Panc1 (cell line): Measurements from ENCODE around the gene ZNF474. TPM values are rescaled to one million over a fixed set of nuclear protein-coding genes. Genes with fewer than 3 reads are reported as not detected.

ENCODE experiments used
- ATAC-seq: fragments of 200-7000 bp; cut with Tn5 transposase; 2 replicates; pipeline ENCODE4 v1.9.1; 2020; ENCODE audit warnings: mild to moderate bottlenecking, moderate library complexity
- BruUV-seq: library from RNA; stranded (reverse); fragments of 400-500 nt; replicated peaks from 2 replicates; lab custom pipeline; 2021; lab: Mats Ljungman, UMichigan
- CTCF ChIA-PET: fragments of 300-600 bp; sonication (Branson Sonifier 250); formaldehyde crosslinking; loops from one replicate; lab custom pipeline; 2022; ENCODE audit warnings: antibody characterized with exemption; lab: Charles Lee
- POLR2A ChIA-PET: fragments of 300-600 bp; sonication (Branson Sonifier 250); formaldehyde crosslinking; loops from one replicate; lab custom pipeline; 2022; ENCODE audit warnings: antibody characterized with exemption; lab: Charles Lee
- DNase-seq: peaks from one replicate; pipeline ENCODE4 v3.0.0-alpha.2; 2010; ENCODE audit warnings: low read depth, low spot score
- H3K27ac ChIP-seq: 2 replicates; pipeline ENCODE4 v1.5.1; 2011; ENCODE audit warnings: mild to moderate bottlenecking, low read length, inconsistent platforms
- H3K27me3 ChIP-seq: fragments of 200-500 bp; sonication (Bioruptor generic); 2 replicates; pipeline ENCODE4 v1.6.0; 2014; ENCODE audit warnings: low read length, inconsistent platforms; ENCODE audit not compliant: control insufficient read depth, insufficient read depth
- H3K36me3 ChIP-seq: fragments of 200-500 bp; sonication (Bioruptor generic); 2 replicates; pipeline ENCODE4 v1.5.1; 2014; ENCODE audit warnings: inconsistent platforms, mild to moderate bottlenecking, low read length, moderate library complexity; ENCODE audit not compliant: control insufficient read depth, insufficient read depth
- H3K4me1 ChIP-seq: 2 replicates; pipeline ENCODE4 v1.5.1; 2011; ENCODE audit warnings: inconsistent platforms, mild to moderate bottlenecking, low read length, moderate library complexity; ENCODE audit not compliant: control insufficient read depth, insufficient read depth
- H3K4me3 ChIP-seq, 2 experiments: 2 replicates each; pipeline ENCODE4 v1.5.1; 2011 to 2012; ENCODE audit warnings: low read depth in 2 of 2, low read length in 2 of 2, mild to moderate bottlenecking in 2 of 2, inconsistent platforms in 1 of 2, moderate library complexity in 1 of 2
- H3K9me3 ChIP-seq: fragments of 200-500 bp; sonication (Bioruptor generic); 2 replicates; pipeline ENCODE4 v1.5.1; 2014; ENCODE audit warnings: low read depth, mild to moderate bottlenecking, inconsistent platforms, low read length, moderate library complexity; ENCODE audit not compliant: control insufficient read depth, insufficient read depth
- POLR2AphosphoS5 ChIP-seq: IDR thresholded peaks from 2 replicates; pipeline ENCODE4 v1.6.1; 2012; ENCODE audit warnings: mild to moderate bottlenecking, low read depth, low read length, moderate library complexity
- REST ChIP-seq, 2 experiments: IDR thresholded peaks; 2 replicates each; pipeline ENCODE4 v1.6.1; 2011 to 2012; ENCODE audit warnings: low read depth in 2 of 2, control low read depth in 1 of 2, low read length in 1 of 2, mild to moderate bottlenecking in 1 of 2, moderate library complexity in 1 of 2; ENCODE audit not compliant: insufficient read depth in 1 of 2
- SIN3A ChIP-seq: IDR thresholded peaks from 2 replicates; pipeline ENCODE4 v1.6.1; 2012; ENCODE audit warnings: low read depth, mild to moderate bottlenecking, low read length, moderate library complexity, borderline replicate concordance; ENCODE audit not compliant: insufficient read depth
- TCF7L2 ChIP-seq: IDR thresholded peaks from 2 replicates; pipeline ENCODE4 v1.6.1; 2011; ENCODE audit warnings: mild to moderate bottlenecking, low read depth, low read length, inconsistent platforms
- in situ Hi-C: cut with HindIII; loops from 2 replicates; pipeline ENCODE4 v1.10.0; 2016; ENCODE audit warnings: low sequenced_read_pairs, low pct_unique_long_range_greater_than_20kb
- intact Hi-C: fragments of 100-400 bp; cut with micrococcal nuclease; formaldehyde crosslinking; loops from one replicate; pipeline ENCODE4 v1.10.0; 2022; ENCODE audit not compliant: unreplicated experiment
- total RNA-seq: library from RNA; stranded (reverse); gene quantifications from one replicate; pipeline ENCODE4 v1.2.1, GENCODE V29; 2021; ENCODE audit not compliant: unreplicated experiment
- TF ChIP-seq, protein P1 (sequence below): fragments of 450-650 bp; IDR thresholded peaks from 2 replicates; pipeline ENCODE4 v1.5.1; 2017; ENCODE audit warnings: mild to moderate bottlenecking

Gene ZNF474
- total RNA-seq, 1 experiment from 2014 or later = not detected

DNA sequence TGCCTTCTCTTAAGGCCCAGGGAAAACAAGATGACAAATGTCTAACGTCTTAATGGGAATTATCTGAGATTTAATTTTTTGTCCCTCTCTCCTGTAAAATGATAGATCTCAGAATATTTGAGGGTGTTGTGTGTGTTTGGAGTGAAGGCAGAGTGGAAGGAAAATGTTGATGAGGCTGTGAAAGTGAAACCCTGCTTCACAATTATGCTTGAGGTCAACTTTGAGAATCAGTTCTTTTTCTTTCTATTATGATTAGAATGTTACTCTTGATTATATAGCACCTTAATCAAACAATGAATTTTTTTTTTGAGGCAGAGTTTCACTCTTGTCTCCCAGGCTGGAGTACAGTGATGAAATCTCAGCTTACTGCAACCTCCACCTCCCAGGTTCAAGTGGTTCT, 45.8 kb upstream of the ZNF474 start:
- Histone ChIP-seq H3K4me3 (no peak overlapping the region), H3K9me3 (no peaks in the 10 kb centered on the region), H3K27me3 (peaks cover 14% of the 10 kb centered on the region), H3K36me3 (no peaks in the 10 kb centered on the region), H3K27ac (no peak overlapping the region), H3K4me1 (0 out of 2 replicates have a peak, but pooled peaks cover 3% of the 10 kb centered on the region)
- ATAC-seq = no peak
- ChIA-PET POLR2A (no interaction called here), CTCF (no interaction called here)
- BruUV-seq = no TSS peak
- TF ChIP-seq POLR2AphosphoS5 (no peak), SIN3A (no peak), REST (IDR thresholded peaks at IDR 0.05; ENCODE audit: insufficient read depth in 1 of 2, low read depth in 2 of 2, low read length in 1 of 2) (no peak), TCF7L2 (no peak)
- TF ChIP-seq, protein P1, sequence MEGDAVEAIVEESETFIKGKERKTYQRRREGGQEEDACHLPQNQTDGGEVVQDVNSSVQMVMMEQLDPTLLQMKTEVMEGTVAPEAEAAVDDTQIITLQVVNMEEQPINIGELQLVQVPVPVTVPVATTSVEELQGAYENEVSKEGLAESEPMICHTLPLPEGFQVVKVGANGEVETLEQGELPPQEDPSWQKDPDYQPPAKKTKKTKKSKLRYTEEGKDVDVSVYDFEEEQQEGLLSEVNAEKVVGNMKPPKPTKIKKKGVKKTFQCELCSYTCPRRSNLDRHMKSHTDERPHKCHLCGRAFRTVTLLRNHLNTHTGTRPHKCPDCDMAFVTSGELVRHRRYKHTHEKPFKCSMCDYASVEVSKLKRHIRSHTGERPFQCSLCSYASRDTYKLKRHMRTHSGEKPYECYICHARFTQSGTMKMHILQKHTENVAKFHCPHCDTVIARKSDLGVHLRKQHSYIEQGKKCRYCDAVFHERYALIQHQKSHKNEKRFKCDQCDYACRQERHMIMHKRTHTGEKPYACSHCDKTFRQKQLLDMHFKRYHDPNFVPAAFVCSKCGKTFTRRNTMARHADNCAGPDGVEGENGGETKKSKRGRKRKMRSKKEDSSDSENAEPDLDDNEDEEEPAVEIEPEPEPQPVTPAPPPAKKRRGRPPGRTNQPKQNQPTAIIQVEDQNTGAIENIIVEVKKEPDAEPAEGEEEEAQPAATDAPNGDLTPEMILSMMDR = no peak
- DNase-seq = no peak
- intact Hi-C loops = no loop called here
- in situ Hi-C loops = no loop called here

GRCh38 chr5:122085041-122085440, 44.3 kb upstream of the ZNF474 start:
- Histone ChIP-seq H3K9me3 (no peaks in the 10 kb centered on the region), H3K27ac (no peak overlapping the region), H3K4me3 (no peak overlapping the region), H3K27me3 (peaks cover 9% of the 10 kb centered on the region), H3K36me3 (no peaks in the 10 kb centered on the region), H3K4me1 (no peaks in the 10 kb centered on the region)
- CTCF ChIA-PET = no interaction called here
- no peak for ATAC-seq
- intact Hi-C loops = no loop called here
- in situ Hi-C loops = no loop called here
- no peak for DNase-seq
- BruUV-seq = no TSS peak
- POLR2A ChIA-PET = no interaction called here
- TF ChIP-seq SIN3A (no peak), TCF7L2 (no peak)

GRCh38 chr5:122089096-122090013, 40.0 kb upstream of the ZNF474 start:
- intact Hi-C loops (no loop called here), in situ Hi-C loops (no loop called here)
- H3K27me3 ChIP-seq = peaks cover 6% of the 10 kb centered on the region
- H3K27ac ChIP-seq = no peak overlapping the region
- H3K9me3 ChIP-seq = no peaks in the 10 kb centered on the region
- ChIA-PET CTCF (no interaction called here), POLR2A (no interaction called here)
- no peak overlapping the region for H3K4me3 ChIP-seq
- no peaks in the 10 kb centered on the region for H3K36me3 ChIP-seq
- TF ChIP-seq POLR2AphosphoS5 = no peak
- TF ChIP-seq REST (IDR thresholded peaks at IDR 0.05; ENCODE audit: insufficient read depth in 1 of 2, low read depth in 2 of 2, low read length in 1 of 2) = no peak
- TF ChIP-seq, protein P1 = no peak
- TF ChIP-seq SIN3A = no peak
- TF ChIP-seq TCF7L2 = no peak
- ATAC-seq (no peak), DNase-seq (no peak)
- no peaks in the 10 kb centered on the region for H3K4me1 ChIP-seq
- no TSS peak for BruUV-seq
